GM23248 (cell line): ENCODE results near the gene RBM28.

Source experiments
- EZH2 ChIP-seq: fragments of 200-600 bp; sonication (generic); IDR thresholded peaks from 2 replicates; pipeline ENCODE4 v1.6.1; 2018; ENCODE audit warnings: antibody characterized with exemption, mild to moderate bottlenecking; ENCODE audit not compliant: insufficient read depth, poor library complexity, severe bottlenecking
- EZH2phosphoT487 ChIP-seq: fragments of 200-600 bp; sonication (generic); IDR thresholded peaks from 2 replicates; pipeline ENCODE4 v1.6.1; 2018; ENCODE audit warnings: antibody characterized with exemption, moderate library complexity, mild to moderate bottlenecking, low read depth; ENCODE audit not compliant: insufficient read depth

GRCh38 chr7:128387216-128388144, 43.8 kb upstream of the RBM28 start:
- no peak for TF ChIP-seq EZH2
- no peak for TF ChIP-seq EZH2phosphoT487
